ENCODE results near the gene NRG3. TPM values are rescaled to one million over a fixed set of nuclear protein-coding genes. Genes with fewer than 3 reads are reported as not detected.

The NRG3 gene
- total RNA-seq, 2 donors from 2014 or later, result 0.97 TPM; not detected in 1

DNA sequence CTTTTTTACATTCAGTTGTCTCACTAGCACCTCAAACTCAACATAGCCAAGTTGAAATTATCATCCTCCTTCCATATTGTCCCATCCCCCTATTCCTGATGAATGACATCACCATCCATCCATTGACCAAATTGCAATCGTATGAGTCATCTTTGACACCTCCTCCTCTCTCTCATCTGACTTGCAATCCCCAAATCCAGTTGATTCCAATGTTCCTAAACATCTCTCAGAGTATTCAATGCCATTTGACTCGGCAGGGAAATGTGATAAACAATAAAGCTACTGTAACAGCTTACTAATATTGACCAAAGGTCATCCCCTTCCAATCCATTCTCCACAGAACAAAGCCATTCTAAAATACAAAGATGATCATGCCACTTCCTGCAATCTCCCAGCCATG, 1047.8 kb downstream of the NRG3 start:
- intact Hi-C loops (cut with DNase I), result no loop called here
- Histone ChIP-seq H3K9me3 (no peaks in the 10 kb centered on the region), H3K4me3 (no peak overlapping the region), H3K4me1 (replicated peaks) (no peaks in the 10 kb centered on the region), H3K36me3 (no peaks in the 10 kb centered on the region), H3K27me3 (replicated peaks; ENCODE audit: insufficient read depth) (no peaks in the 10 kb centered on the region), H3K27ac (no peak overlapping the region)
- no peak for DNase-seq (ENCODE audit: low spot score)
- 81% methylated on average over 2 of the region's 2 CpGs for WGBS
- TF ChIP-seq POLR2A (IDR thresholded peaks at IDR 0.05), result no peak
- TF ChIP-seq, protein P1, sequence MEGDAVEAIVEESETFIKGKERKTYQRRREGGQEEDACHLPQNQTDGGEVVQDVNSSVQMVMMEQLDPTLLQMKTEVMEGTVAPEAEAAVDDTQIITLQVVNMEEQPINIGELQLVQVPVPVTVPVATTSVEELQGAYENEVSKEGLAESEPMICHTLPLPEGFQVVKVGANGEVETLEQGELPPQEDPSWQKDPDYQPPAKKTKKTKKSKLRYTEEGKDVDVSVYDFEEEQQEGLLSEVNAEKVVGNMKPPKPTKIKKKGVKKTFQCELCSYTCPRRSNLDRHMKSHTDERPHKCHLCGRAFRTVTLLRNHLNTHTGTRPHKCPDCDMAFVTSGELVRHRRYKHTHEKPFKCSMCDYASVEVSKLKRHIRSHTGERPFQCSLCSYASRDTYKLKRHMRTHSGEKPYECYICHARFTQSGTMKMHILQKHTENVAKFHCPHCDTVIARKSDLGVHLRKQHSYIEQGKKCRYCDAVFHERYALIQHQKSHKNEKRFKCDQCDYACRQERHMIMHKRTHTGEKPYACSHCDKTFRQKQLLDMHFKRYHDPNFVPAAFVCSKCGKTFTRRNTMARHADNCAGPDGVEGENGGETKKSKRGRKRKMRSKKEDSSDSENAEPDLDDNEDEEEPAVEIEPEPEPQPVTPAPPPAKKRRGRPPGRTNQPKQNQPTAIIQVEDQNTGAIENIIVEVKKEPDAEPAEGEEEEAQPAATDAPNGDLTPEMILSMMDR (IDR thresholded peaks at IDR 0.05), result no peak
- TF ChIP-seq POLR2AphosphoS5 (IDR thresholded peaks at IDR 0.05), result no peak

GRCh38 chr10:82924711-82925110, 1049.7 kb downstream of the NRG3 start:
- intact Hi-C loops (cut with DNase I), result no loop called here
- H3K4me3 ChIP-seq, result no peak overlapping the region
- TF ChIP-seq POLR2AphosphoS5 (IDR thresholded peaks at IDR 0.05) (no peak), POLR2A (IDR thresholded peaks at IDR 0.05) (no peak)
- TF ChIP-seq, protein P1 (IDR thresholded peaks at IDR 0.05), result no peak
- no peak for DNase-seq (ENCODE audit: low spot score)
- no peak overlapping the region for H3K27ac ChIP-seq
- H3K4me1 ChIP-seq (replicated peaks), result no peaks in the 10 kb centered on the region
- H3K27me3 ChIP-seq (replicated peaks; ENCODE audit: insufficient read depth), result no peaks in the 10 kb centered on the region
- 88% methylated on average over 1 of the region's 1 CpG for WGBS
- H3K36me3 ChIP-seq, result no peaks in the 10 kb centered on the region
- H3K9me3 ChIP-seq, result no peaks in the 10 kb centered on the region

DNA sequence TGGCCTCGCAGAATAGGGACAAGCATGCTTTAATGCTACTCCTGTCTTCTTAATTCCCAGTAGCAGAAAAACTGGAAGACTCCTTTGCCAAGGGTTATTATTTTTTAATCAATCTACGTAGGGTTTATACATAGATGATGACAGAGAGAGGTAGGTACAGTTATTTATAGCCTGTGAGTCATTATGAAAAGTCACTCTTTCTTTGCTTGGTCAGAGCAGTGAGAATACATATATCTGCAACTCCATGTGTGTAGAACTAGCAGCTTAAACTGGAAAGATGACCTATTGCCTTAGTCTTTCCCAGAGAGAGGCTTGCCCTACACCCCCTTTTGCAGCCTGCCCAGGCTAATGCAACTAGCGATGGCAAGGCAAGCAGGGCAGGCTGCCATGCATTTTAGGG, 1050.6 kb downstream of the NRG3 start:
- no peaks in the 10 kb centered on the region for H3K27me3 ChIP-seq (replicated peaks; ENCODE audit: insufficient read depth)
- H3K9me3 ChIP-seq, result no peaks in the 10 kb centered on the region
- no peak for DNase-seq (ENCODE audit: low spot score)
- no peaks in the 10 kb centered on the region for H3K4me1 ChIP-seq (replicated peaks)
- H3K27ac ChIP-seq, result no peak overlapping the region
- no peaks in the 10 kb centered on the region for H3K36me3 ChIP-seq
- TF ChIP-seq POLR2AphosphoS5 (IDR thresholded peaks at IDR 0.05), result no peak
- TF ChIP-seq, protein P1 (IDR thresholded peaks at IDR 0.05), result no peak
- TF ChIP-seq POLR2A (IDR thresholded peaks at IDR 0.05), result no peak
- WGBS, result 86% methylated on average over 3 of the region's 3 CpGs
- H3K4me3 ChIP-seq, result no peak overlapping the region
- intact Hi-C loops (cut with DNase I), result no loop called here

DNA sequence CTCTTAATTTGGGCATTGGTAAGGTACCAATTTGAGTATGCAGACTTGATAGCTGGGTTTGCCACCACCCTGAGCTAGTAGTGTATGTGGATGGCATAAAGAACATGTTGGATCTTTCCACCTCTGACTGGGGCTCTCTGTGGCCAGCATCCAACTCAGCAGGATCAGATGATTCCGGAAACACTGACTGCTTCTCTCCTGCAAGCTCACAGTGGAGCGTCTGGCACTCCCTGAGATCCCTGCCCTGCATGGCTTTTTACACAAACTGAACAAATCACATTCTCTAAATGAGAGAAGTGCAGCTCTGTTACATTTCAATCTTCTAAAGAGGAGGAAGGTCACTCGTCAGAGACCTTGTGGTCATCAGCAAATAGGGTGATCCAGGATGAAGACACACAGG, 1057.5 kb downstream of the NRG3 start:
- H3K36me3 ChIP-seq, result no peaks in the 10 kb centered on the region
- H3K27ac ChIP-seq, result no peak overlapping the region
- no peaks in the 10 kb centered on the region for H3K9me3 ChIP-seq
- no peaks in the 10 kb centered on the region for H3K27me3 ChIP-seq (replicated peaks; ENCODE audit: insufficient read depth)
- intact Hi-C loops (cut with DNase I), result no loop called here
- 70% methylated on average over 3 of the region's 3 CpGs for WGBS
- TF ChIP-seq, protein P1 (IDR thresholded peaks at IDR 0.05), result no peak
- TF ChIP-seq POLR2A (IDR thresholded peaks at IDR 0.05), result no peak
- no peak for TF ChIP-seq POLR2AphosphoS5 (IDR thresholded peaks at IDR 0.05)
- H3K4me3 ChIP-seq, result no peak overlapping the region
- H3K4me1 ChIP-seq (replicated peaks), result no peaks in the 10 kb centered on the region
- no peak for DNase-seq (ENCODE audit: low spot score)

- 67% methylated on average over 2 of the region's 2 CpGs for WGBS
- TF ChIP-seq, protein P1 (IDR thresholded peaks at IDR 0.05), result no peak
- no peak for TF ChIP-seq POLR2A (IDR thresholded peaks at IDR 0.05)
- TF ChIP-seq POLR2AphosphoS5 (IDR thresholded peaks at IDR 0.05), result no peak
- H3K27ac ChIP-seq, result no peak overlapping the region
- no peaks in the 10 kb centered on the region for H3K36me3 ChIP-seq
- intact Hi-C loops (cut with DNase I), result no loop called here
- no peaks in the 10 kb centered on the region for H3K27me3 ChIP-seq (replicated peaks; ENCODE audit: insufficient read depth)
- no peak for DNase-seq (ENCODE audit: low spot score)
- H3K4me1 ChIP-seq (replicated peaks), result no peaks in the 10 kb centered on the region
- no peak overlapping the region for H3K4me3 ChIP-seq
- no peaks in the 10 kb centered on the region for H3K9me3 ChIP-seq
Measured at GRCh38 chr10:82934429-82934828, 1059.4 kb downstream of the NRG3 start.

Data from prostate gland (tissue), 2 donors.